Stimulated activated CD4-positive, alpha-beta T cell treated with anti-CD3 and anti-CD28 coated beads, Interleukin-2, amount 100 ng/mL, for 4 hours (primary cell): ENCODE measurements around the gene HGD.

Experiments
- DNase-seq: peaks from one replicate; pipeline ENCODE4 v3.0.0-alpha.2; 2020; ENCODE audit warnings: low read depth

The HGD gene

GRCh38 chr3:120682095-120682681 is at the start of gene HGD:
Gene HGD (minus strand): TSS chr3:120682239. CDS start chr3:120682111, 128 bp downstream.
- DNase-seq, result no peak

GRCh38 chr3:120730576-120731542 is 48.8 kb upstream of the HGD start:
- DNase-seq, result no peak

- DNase-seq, result no peak
These were observed 44.8 kb upstream of the HGD start for GRCh38 chr3:120726791-120727190.

GRCh38 chr3:120719167-120719834 is 37.3 kb upstream of the HGD start:
- DNase-seq, result peak; percentile 37

GRCh38 chr3:120713262-120713661 is 31.2 kb upstream of the HGD start:
- no peak for DNase-seq

GRCh38 chr3:120710369-120710768 is 28.3 kb upstream of the HGD start:
- no peak for DNase-seq

GRCh38 chr3:120708408-120708807 is 26.4 kb upstream of the HGD start:
- no peak for DNase-seq

GRCh38 chr3:120706950-120707349 is 24.9 kb upstream of the HGD start:
- no peak for DNase-seq

GRCh38 chr3:120705884-120706582 is 24.0 kb upstream of the HGD start:
- no peak for DNase-seq

GRCh38 chr3:120699333-120699732 is 17.3 kb upstream of the HGD start:
- DNase-seq, result no peak

- no peak for DNase-seq
These were observed 11.6 kb upstream of the HGD start for GRCh38 chr3:120693439-120694171.

GRCh38 chr3:120689395-120689794 is 7.4 kb upstream of the HGD start:
- DNase-seq, result no peak

GRCh38 chr3:120688121-120688520 is 6.1 kb upstream of the HGD start:
- DNase-seq, result no peak

GRCh38 chr3:120685411-120685810 is 3.4 kb upstream of the HGD start:
- no peak for DNase-seq

- DNase-seq, result no peak
These were observed 2.9 kb upstream of the HGD start for GRCh38 chr3:120684896-120685295.

GRCh38 chr3:120683671-120684301 is 1.7 kb upstream of the HGD start:
- DNase-seq, result no peak

- DNase-seq, result no peak
These were observed 1.2 kb upstream of the HGD start for GRCh38 chr3:120683213-120683612.

GRCh38 chr3:120681506-120682038 is 467 bp downstream of the HGD start:
- DNase-seq, result no peak

GRCh38 chr3:120681018-120681417 is 1.0 kb downstream of the HGD start:
- no peak for DNase-seq

- DNase-seq, result no peak
These were observed 1.7 kb downstream of the HGD start for GRCh38 chr3:120680193-120680894.
